K562 (cell line): ENCODE data around the gene ITPR2. TPM values are rescaled to one million over a fixed set of nuclear protein-coding genes. Genes with fewer than 3 reads are reported as not detected.

Source experiments
- CBX2 ChIP-seq: fragments of 200-600 bp; sonication (generic); IDR thresholded peaks from one replicate; pipeline ENCODE4 v1.6.1; 2012; ENCODE audit warnings: mild to moderate bottlenecking, low read length, inconsistent platforms; ENCODE audit not compliant: insufficient read depth, poor library complexity, severe bottlenecking
- HDAC6 ChIP-seq: IDR thresholded peaks from 2 replicates; pipeline ENCODE4 v1.6.1; 2012; ENCODE audit warnings: low read depth, mild to moderate bottlenecking, control low read depth, inconsistent platforms, low read length, moderate library complexity
- L3MBTL2 ChIP-seq: fragments of 450-650 bp; IDR thresholded peaks from 2 replicates; pipeline ENCODE4 v1.6.1; 2016; ENCODE audit warnings: mild to moderate bottlenecking, moderate library complexity
- MAFF ChIP-seq: IDR thresholded peaks from 2 replicates; pipeline ENCODE4 v1.6.1; 2012; ENCODE audit warnings: low read length, improper control_type of control experiment
- MED1 ChIP-seq: sonication (generic); formaldehyde crosslinking; IDR thresholded peaks from 2 replicates; pipeline ENCODE4 v1.8.1; 2023; ENCODE audit warnings: missing genetic modification reagents, borderline replicate concordance
- NR2C2 ChIP-seq, 2 experiments: fragments of 200-800 bp in 1 of 2; sonication (Bioruptor generic) in 1 of 2; sonication (generic) in 1 of 2; formaldehyde crosslinking in 1 of 2; IDR thresholded peaks; 2 replicates each; pipeline versions ENCODE4 v1.6.1 to v1.8.0; 2016 to 2022; ENCODE audit warnings: mild to moderate bottlenecking in 1 of 2, missing compliant biosample characterization in 1 of 2, missing genetic modification characterization in 1 of 2, missing genetic modification reagents in 1 of 2
- NR4A1 ChIP-seq, 2 experiments: fragments of 250-450 bp in 1 of 2; fragments of 450-650 bp in 1 of 2; sonication (Bioruptor Pico) in 1 of 2; IDR thresholded peaks; 2 replicates each; pipeline versions ENCODE4 v1.4.0 to v1.6.1; 2016 to 2020; ENCODE audit warnings: mild to moderate bottlenecking in 2 of 2, missing compliant biosample characterization in 1 of 2, missing genetic modification characterization in 1 of 2, moderate library complexity in 1 of 2
- POLR2H ChIP-seq: IDR thresholded peaks from 2 replicates; pipeline ENCODE4 v1.6.1; 2016; ENCODE audit warnings: missing genetic modification characterization, low read depth, mild to moderate bottlenecking, control low read depth, missing compliant biosample characterization, moderate library complexity
- POU5F1 ChIP-seq: fragments of 150-350 bp; IDR thresholded peaks from 2 replicates; pipeline ENCODE4 v1.6.1; 2014; ENCODE audit warnings: borderline replicate concordance, low read length, low read depth, mild to moderate bottlenecking; ENCODE audit not compliant: partially characterized antibody
- PRMT5 ChIP-seq: sonication (generic); formaldehyde crosslinking; IDR thresholded peaks from 2 replicates; pipeline ENCODE4 v1.5.0; 2020; ENCODE audit warnings: missing genetic modification reagents
- ZNF212 ChIP-seq: fragments of 450-650 bp; formaldehyde crosslinking; IDR thresholded peaks from 2 replicates; pipeline ENCODE4 v1.4.0; 2020; ENCODE audit warnings: mild to moderate bottlenecking
- ZNF347 ChIP-seq: fragments of 450-650 bp; formaldehyde crosslinking; IDR thresholded peaks from 2 replicates; pipeline ENCODE4 v1.4.0; 2020; ENCODE audit warnings: low read depth, mild to moderate bottlenecking, moderate library complexity
- ZNF644 ChIP-seq: fragments of 200-800 bp; sonication (Bioruptor generic); IDR thresholded peaks from 2 replicates; pipeline ENCODE4 v1.6.1; 2016; ENCODE audit warnings: low read depth, missing genetic modification characterization, missing compliant biosample characterization
- ZNF76 ChIP-seq: fragments of 250-450 bp; sonication (Bioruptor Pico); IDR thresholded peaks from 2 replicates; pipeline ENCODE4 v1.4.0; 2020; ENCODE audit warnings: mild to moderate bottlenecking, moderate library complexity, borderline replicate concordance
- polyA plus RNA-seq, 8 experiments: library from polyadenylated mRNA; depleted of rRNA in 4 of 8; stranded (reverse) in 5 of 8; unstranded in 3 of 8; fragments of >200 nt; fragmentation: Nextera tagmentation in 2 of 8; fragmentation: Illumina TruSeq in 1 of 8; extraction: Ambion mirVana in 2 of 8; extraction: Trizol in 1 of 8; gene quantifications; 2 replicates each; pipeline versions ENCODE4 v1.2.1 to v1.2.3, GENCODE V29; 2011 to 2014; ENCODE audit warnings: inconsistent platforms in 1 of 8, missing spikeins in 1 of 8
- total RNA-seq, 7 experiments: library from RNA; depleted of rRNA in 6 of 7; stranded (reverse); fragments of >200 nt in 6 of 7; fragmentation: Illumina TruSeq in 2 of 7; extraction: Trizol in 2 of 7; gene quantifications; 2 replicates each; pipeline versions ENCODE4 v1.2.1 to v1.2.3, GENCODE V29; 2011 to 2021; ENCODE audit warnings: low replicate concordance in 1 of 7
- TF ChIP-seq, protein P1 (sequence below): fragments of 450-650 bp; formaldehyde crosslinking; IDR thresholded peaks from 2 replicates; pipeline ENCODE4 v1.4.0; 2020; ENCODE audit warnings: mild to moderate bottlenecking, moderate library complexity
- TF ChIP-seq, protein P2 (sequence below): sonication (generic); formaldehyde crosslinking; IDR thresholded peaks from 2 replicates; pipeline ENCODE4 v1.9.0; 2022; ENCODE audit warnings: mild to moderate bottlenecking, missing genetic modification reagents
- TF ChIP-seq, protein P3 (sequence below): fragments of 250-450 bp; sonication (Bioruptor Pico); IDR thresholded peaks from 2 replicates; pipeline ENCODE4 v1.8.0; 2021; ENCODE audit warnings: mild to moderate bottlenecking, moderate library complexity
- TF ChIP-seq, protein P4 (sequence below): sonication (generic); formaldehyde crosslinking; IDR thresholded peaks from 2 replicates; pipeline ENCODE4 v1.5.0; 2020; ENCODE audit warnings: missing genetic modification reagents
- TF ChIP-seq, protein P5 (sequence below): fragments of 450-650 bp; IDR thresholded peaks from 2 replicates; pipeline ENCODE4 v1.6.1; 2016; ENCODE audit warnings: missing biosample characterization, missing genetic modification characterization
- TF ChIP-seq, protein P6 (sequence below): fragments of 250-450 bp; sonication (Bioruptor Pico); IDR thresholded peaks from 2 replicates; pipeline ENCODE4 v1.4.0; 2020

ITPR2 gene
- total and polyA plus RNA-seq, 9 of the 15 experiments (the other 6 are each of a cell fraction or from before 2014, with no cell fraction given), result 0.21 to 3.3 (median 0.95) TPM

DNA sequence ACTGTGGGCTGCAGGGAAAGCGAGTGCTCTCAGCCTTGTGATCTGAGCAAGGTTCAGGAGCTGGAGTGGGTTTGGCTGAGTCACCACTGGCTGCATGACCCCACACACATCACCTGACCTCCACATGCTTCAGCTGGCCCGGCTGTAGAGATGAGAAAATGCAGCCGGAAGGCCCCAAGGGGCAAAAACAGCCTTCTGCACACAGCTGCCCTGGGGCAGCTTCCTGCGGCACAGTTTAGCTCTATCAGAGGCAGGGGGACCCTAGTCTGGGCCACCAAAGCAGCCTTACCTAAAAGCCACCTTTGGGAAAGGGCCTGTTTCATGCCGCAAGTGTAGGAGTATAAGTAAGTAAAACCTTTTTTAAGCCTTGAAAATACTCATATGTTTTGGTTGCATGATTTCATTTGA lies 514.3 kb downstream of the ITPR2 start (continued):
- TF ChIP-seq, protein P1, sequence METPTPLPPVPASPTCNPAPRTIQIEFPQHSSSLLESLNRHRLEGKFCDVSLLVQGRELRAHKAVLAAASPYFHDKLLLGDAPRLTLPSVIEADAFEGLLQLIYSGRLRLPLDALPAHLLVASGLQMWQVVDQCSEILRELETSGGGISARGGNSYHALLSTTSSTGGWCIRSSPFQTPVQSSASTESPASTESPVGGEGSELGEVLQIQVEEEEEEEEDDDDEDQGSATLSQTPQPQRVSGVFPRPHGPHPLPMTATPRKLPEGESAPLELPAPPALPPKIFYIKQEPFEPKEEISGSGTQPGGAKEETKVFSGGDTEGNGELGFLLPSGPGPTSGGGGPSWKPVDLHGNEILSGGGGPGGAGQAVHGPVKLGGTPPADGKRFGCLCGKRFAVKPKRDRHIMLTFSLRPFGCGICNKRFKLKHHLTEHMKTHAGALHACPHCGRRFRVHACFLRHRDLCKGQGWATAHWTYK (CRISPR knock-in tag), result peak; percentile 62; the same call in 1 of the 2 replicates
- TF ChIP-seq, protein P2, sequence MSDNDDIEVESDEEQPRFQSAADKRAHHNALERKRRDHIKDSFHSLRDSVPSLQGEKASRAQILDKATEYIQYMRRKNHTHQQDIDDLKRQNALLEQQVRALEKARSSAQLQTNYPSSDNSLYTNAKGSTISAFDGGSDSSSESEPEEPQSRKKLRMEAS (CRISPR knock-in tag), result peak; percentile 72
- TF ChIP-seq HDAC6, result no peak
- TF ChIP-seq, protein P3, sequence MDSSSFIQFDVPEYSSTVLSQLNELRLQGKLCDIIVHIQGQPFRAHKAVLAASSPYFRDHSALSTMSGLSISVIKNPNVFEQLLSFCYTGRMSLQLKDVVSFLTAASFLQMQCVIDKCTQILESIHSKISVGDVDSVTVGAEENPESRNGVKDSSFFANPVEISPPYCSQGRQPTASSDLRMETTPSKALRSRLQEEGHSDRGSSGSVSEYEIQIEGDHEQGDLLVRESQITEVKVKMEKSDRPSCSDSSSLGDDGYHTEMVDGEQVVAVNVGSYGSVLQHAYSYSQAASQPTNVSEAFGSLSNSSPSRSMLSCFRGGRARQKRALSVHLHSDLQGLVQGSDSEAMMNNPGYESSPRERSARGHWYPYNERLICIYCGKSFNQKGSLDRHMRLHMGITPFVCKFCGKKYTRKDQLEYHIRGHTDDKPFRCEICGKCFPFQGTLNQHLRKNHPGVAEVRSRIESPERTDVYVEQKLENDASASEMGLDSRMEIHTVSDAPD, result no peak
- TF ChIP-seq, protein P4, sequence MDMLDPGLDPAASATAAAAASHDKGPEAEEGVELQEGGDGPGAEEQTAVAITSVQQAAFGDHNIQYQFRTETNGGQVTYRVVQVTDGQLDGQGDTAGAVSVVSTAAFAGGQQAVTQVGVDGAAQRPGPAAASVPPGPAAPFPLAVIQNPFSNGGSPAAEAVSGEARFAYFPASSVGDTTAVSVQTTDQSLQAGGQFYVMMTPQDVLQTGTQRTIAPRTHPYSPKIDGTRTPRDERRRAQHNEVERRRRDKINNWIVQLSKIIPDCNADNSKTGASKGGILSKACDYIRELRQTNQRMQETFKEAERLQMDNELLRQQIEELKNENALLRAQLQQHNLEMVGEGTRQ (CRISPR knock-in tag), result peak; percentile 69
- no peak; the same call in 1 of the 2 replicates for TF ChIP-seq ZNF644 (tag)
- peak; percentile 94 for TF ChIP-seq L3MBTL2
- TF ChIP-seq, protein P5, sequence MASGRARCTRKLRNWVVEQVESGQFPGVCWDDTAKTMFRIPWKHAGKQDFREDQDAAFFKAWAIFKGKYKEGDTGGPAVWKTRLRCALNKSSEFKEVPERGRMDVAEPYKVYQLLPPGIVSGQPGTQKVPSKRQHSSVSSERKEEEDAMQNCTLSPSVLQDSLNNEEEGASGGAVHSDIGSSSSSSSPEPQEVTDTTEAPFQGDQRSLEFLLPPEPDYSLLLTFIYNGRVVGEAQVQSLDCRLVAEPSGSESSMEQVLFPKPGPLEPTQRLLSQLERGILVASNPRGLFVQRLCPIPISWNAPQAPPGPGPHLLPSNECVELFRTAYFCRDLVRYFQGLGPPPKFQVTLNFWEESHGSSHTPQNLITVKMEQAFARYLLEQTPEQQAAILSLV (tag), result no peak
- peak; percentile 56; the same call in 1 of the 2 replicates for TF ChIP-seq POLR2H (tag)
- TF ChIP-seq, protein P6, sequence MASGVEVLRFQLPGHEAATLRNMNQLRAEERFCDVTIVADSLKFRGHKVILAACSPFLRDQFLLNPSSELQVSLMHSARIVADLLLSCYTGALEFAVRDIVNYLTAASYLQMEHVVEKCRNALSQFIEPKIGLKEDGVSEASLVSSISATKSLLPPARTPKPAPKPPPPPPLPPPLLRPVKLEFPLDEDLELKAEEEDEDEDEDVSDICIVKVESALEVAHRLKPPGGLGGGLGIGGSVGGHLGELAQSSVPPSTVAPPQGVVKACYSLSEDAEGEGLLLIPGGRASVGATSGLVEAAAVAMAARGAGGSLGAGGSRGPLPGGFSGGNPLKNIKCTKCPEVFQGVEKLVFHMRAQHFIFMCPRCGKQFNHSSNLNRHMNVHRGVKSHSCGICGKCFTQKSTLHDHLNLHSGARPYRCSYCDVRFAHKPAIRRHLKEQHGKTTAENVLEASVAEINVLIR, result peak; percentile 50; the same call in 1 of the 2 replicates
- TF ChIP-seq ZNF212 (CRISPR knock-in tag), result 0 out of 2 replicates have a peak, but pooled peaks have one; percentile 40
- TF ChIP-seq MED1 (CRISPR knock-in tag), result no peak
- TF ChIP-seq NR4A1 (CRISPR knock-in tag; IDR thresholded peaks at IDR 0.05), result no peak
- peak; percentile 66; the same call in 1 of the 2 replicates for TF ChIP-seq NR4A1 (tag; IDR thresholded peaks at IDR 0.05)
- TF ChIP-seq ZNF76, result peak; percentile 49; the same call in 1 of the 2 replicates
- TF ChIP-seq CBX2, result no peak
- TF ChIP-seq ZNF347 (CRISPR knock-in tag), result no peak
- TF ChIP-seq PRMT5 (CRISPR knock-in tag), result no peak
- 0 out of 2 replicates have a peak, but pooled peaks have one; percentile 36 for TF ChIP-seq MAFF
- TF ChIP-seq POU5F1, result no peak
- no peak for TF ChIP-seq NR2C2 (CRISPR knock-in tag; IDR thresholded peaks at IDR 0.05)
- TF ChIP-seq NR2C2 (tag; IDR thresholded peaks at IDR 0.05), result peak; percentile 95
